SK-N-MC (cell line): ENCODE data around the gene RIOK3.

ENCODE experiments used
- EZH2 ChIP-seq: fragments of 200-600 bp; sonication (generic); IDR thresholded peaks from one replicate; pipeline ENCODE4 v1.6.1; 2017; ENCODE audit warnings: antibody characterized with exemption
- FOXP2 ChIP-seq: optimal IDR thresholded peaks from 2 replicates; pipeline ENCODE3; 2011; ENCODE audit warnings: mild to moderate bottlenecking, moderate library complexity; ENCODE audit not compliant: insufficient read depth; ENCODE audit errors: extremely low read length, control extremely low read depth
- POLR2AphosphoS5 ChIP-seq: IDR thresholded peaks from 2 replicates; pipeline ENCODE4 v1.6.1; 2012; ENCODE audit warnings: mild to moderate bottlenecking, low read depth, low read length, borderline replicate concordance

- TF ChIP-seq POLR2AphosphoS5 (no peak), EZH2 (no peak), FOXP2 (no peak)
These were observed 59.6 kb downstream of the RIOK3 start for GRCh38 chr18:23512641-23513040.
